Epithelial cell of esophagus (primary cell): ENCODE measurements around the gene DNAH17.

Experiments
- DNase-seq: peaks from one replicate; pipeline ENCODE4 v3.0.0; 2010; ENCODE audit warnings: low read depth
- H3K4me3 ChIP-seq: 2 replicates; pipeline ENCODE4 v1.5.1; 2011; ENCODE audit warnings: mild to moderate bottlenecking, low read length, control low read depth
- CTCF ChIP-seq: IDR thresholded peaks from 2 replicates; pipeline ENCODE4 v1.5.1; 2011; ENCODE audit warnings: low read depth, mild to moderate bottlenecking, low read length, control low read depth, inconsistent platforms; ENCODE audit not compliant: insufficient read depth; ENCODE audit errors: missing control alignments

Gene DNAH17

GRCh38 chr17:78517421-78517820 is 59.8 kb downstream of the DNAH17 start:
- no peak for TF ChIP-seq CTCF
- no peak overlapping the region for H3K4me3 ChIP-seq

GRCh38 chr17:78515480-78515879 is 61.7 kb downstream of the DNAH17 start:
- H3K4me3 ChIP-seq, result no peak overlapping the region
- DNase-seq, result no peak
- no peak for TF ChIP-seq CTCF

More at GRCh38 chr17:78517421-78517820, 59.8 kb downstream of the DNAH17 start:
- DNase-seq, result no peak

- no peak overlapping the region for H3K4me3 ChIP-seq
- no peak for DNase-seq
- TF ChIP-seq CTCF, result no peak
Observed at GRCh38 chr17:78514521-78514920, 62.7 kb downstream of the DNAH17 start.

- H3K4me3 ChIP-seq, result no peak overlapping the region
- no peak for DNase-seq
- no peak for TF ChIP-seq CTCF
Observed at GRCh38 chr17:78512976-78513375, 64.2 kb downstream of the DNAH17 start.

- TF ChIP-seq CTCF, result no peak
- H3K4me3 ChIP-seq, result no peak overlapping the region
- DNase-seq, result no peak
Observed at GRCh38 chr17:78510141-78511075, 66.8 kb downstream of the DNAH17 start.

- DNase-seq, result no peak
- TF ChIP-seq CTCF, result no peak
- H3K4me3 ChIP-seq, result no peak overlapping the region
Observed at GRCh38 chr17:78507526-78507925, 69.7 kb downstream of the DNAH17 start.
